Suprapubic skin (tissue), 4 donors: ENCODE measurements around the gene SELENBP1. TPM values are rescaled to one million over a fixed set of nuclear protein-coding genes. Genes with fewer than 3 reads are reported as not detected.
A peak's percentile ranks its signal among the peaks of the same experiment; 100 is the strongest.
"Not testable (repeated sequence)": the region's sequence is repeated elsewhere in the genome, so short reads cannot be mapped to it uniquely, and the experiment has no call there.

Experiments
- DNase-seq, 2 donors: peaks; one replicate each; pipeline ENCODE4 v3.0.0-alpha.2; 2019; ENCODE audit warnings: low spot score in 2 of 2
- H3K27ac ChIP-seq: fragments of 200-600 bp; sonication (generic); one replicate; pipeline ENCODE4 v1.5.1; 2019
- H3K27me3 ChIP-seq: fragments of 200-600 bp; sonication (generic); one replicate; pipeline ENCODE4 v1.5.1; 2019
- H3K36me3 ChIP-seq: fragments of 200-600 bp; sonication (generic); one replicate; pipeline ENCODE4 v1.5.1; 2019
- H3K4me1 ChIP-seq: fragments of 200-600 bp; sonication (generic); one replicate; pipeline ENCODE4 v1.5.1; 2019
- H3K4me3 ChIP-seq: fragments of 200-600 bp; sonication (generic); one replicate; pipeline ENCODE4 v1.5.1; 2019; ENCODE audit warnings: mild to moderate bottlenecking
- H3K9me3 ChIP-seq: fragments of 200-600 bp; sonication (generic); one replicate; pipeline ENCODE4 v1.5.1; 2019
- CTCF ChIP-seq, 2 donors: fragments of 200-600 bp in 1 of 2; fragments of 450-650 bp in 1 of 2; sonication (generic) in 1 of 2; IDR thresholded peaks; one replicate each; pipeline ENCODE4 v1.5.1; 2016 to 2019; ENCODE audit warnings: antibody characterized with exemption in 2 of 2, mild to moderate bottlenecking in 1 of 2, moderate library complexity in 1 of 2
- EP300 ChIP-seq: sonication (generic); formaldehyde crosslinking; IDR thresholded peaks from one replicate; pipeline ENCODE4 v1.6.1; 2017; ENCODE audit warnings: antibody characterized with exemption
- POLR2A ChIP-seq, 2 donors: fragments of 450-650 bp; IDR thresholded peaks; one replicate each; pipeline ENCODE4 v1.6.1; 2017; ENCODE audit warnings: antibody characterized with exemption in 2 of 2, mild to moderate bottlenecking in 2 of 2, moderate library complexity in 2 of 2
- POLR2AphosphoS5 ChIP-seq, 3 donors: sonication (generic); formaldehyde crosslinking; IDR thresholded peaks; one replicate each; pipeline ENCODE4 v1.6.1; 2017; ENCODE audit warnings: antibody characterized with exemption in 3 of 3
- WGBS: methylation state at CpG from one replicate; pipeline ENCODE4 v1.1.5; 2018; 5-methylcytosine and 5-hydroxymethylcytosine counted together
- total RNA-seq, 4 donors: library from RNA; depleted of rRNA; stranded (reverse); fragments of >200 nt; gene quantifications; one replicate each; pipeline ENCODE4 v1.1.0, GENCODE V29; 2016

The SELENBP1 gene
- total RNA-seq, 4 donors from 2014 or later = 32.0 to 67.5 (median 48.7) TPM

- no peak overlapping the region for H3K27ac ChIP-seq
- DNase-seq = no peak
- no peaks in the 10 kb centered on the region for H3K9me3 ChIP-seq
These were observed 10.6 kb downstream of the SELENBP1 start for GRCh38 chr1:151361883-151362282.

GRCh38 chr1:151356696-151357095 is 15.8 kb downstream of the SELENBP1 start:
- Histone ChIP-seq H3K27me3 (no peaks in the 10 kb centered on the region), H3K4me3 (no peak overlapping the region), H3K9me3 (no peaks in the 10 kb centered on the region), H3K36me3 (no peaks in the 10 kb centered on the region), H3K4me1 (no peaks in the 10 kb centered on the region), H3K27ac (no peak overlapping the region)
- TF ChIP-seq EP300 = no peak
- WGBS = 68% methylated on average over 2 of the region's 2 CpGs
- no peak for DNase-seq

More at GRCh38 chr1:151361883-151362282, 10.6 kb downstream of the SELENBP1 start:
- Histone ChIP-seq H3K27me3 (no peaks in the 10 kb centered on the region), H3K4me3 (no peak overlapping the region), H3K36me3 (peaks cover 40% of the 10 kb centered on the region), H3K4me1 (no peaks in the 10 kb centered on the region)
- TF ChIP-seq POLR2A (IDR thresholded peaks at IDR 0.05) (no peak), POLR2AphosphoS5 (IDR thresholded peaks at IDR 0.05) (no peak), EP300 (no peak), CTCF (IDR thresholded peaks at IDR 0.05) (no peak)

GRCh38 chr1:151352021-151352718 is 20.3 kb downstream of the SELENBP1 start:
- peaks cover 8% of the 10 kb centered on the region for H3K4me1 ChIP-seq
- H3K27ac ChIP-seq = no peak overlapping the region
- no peak for TF ChIP-seq CTCF (IDR thresholded peaks at IDR 0.05)
- no peak for TF ChIP-seq POLR2A (IDR thresholded peaks at IDR 0.05)
- no peak for TF ChIP-seq POLR2AphosphoS5 (IDR thresholded peaks at IDR 0.05)
- TF ChIP-seq EP300 = no peak
- no peaks in the 10 kb centered on the region for H3K36me3 ChIP-seq
- no peak overlapping the region for H3K4me3 ChIP-seq
- no peak for DNase-seq
- 93% methylated on average over 6 of the region's 6 CpGs for WGBS
- H3K9me3 ChIP-seq = no peaks in the 10 kb centered on the region
- H3K27me3 ChIP-seq = no peaks in the 10 kb centered on the region

GRCh38 chr1:151350323-151350722 is 22.2 kb downstream of the SELENBP1 start:
- H3K27me3 ChIP-seq, DNase-seq, H3K9me3 ChIP-seq, H3K36me3 ChIP-seq, H3K27ac ChIP-seq, H3K4me3 ChIP-seq: not testable (repeated sequence)
- peaks cover 20% of the 10 kb centered on the region for H3K4me1 ChIP-seq
- 86% methylated on average over 9 of the region's 9 CpGs for WGBS

GRCh38 chr1:151347523-151348246 is 24.8 kb downstream of the SELENBP1 start:
- peak; percentile 7 for TF ChIP-seq EP300
- TF ChIP-seq CTCF (IDR thresholded peaks at IDR 0.05) = no peak
- no peak for TF ChIP-seq POLR2AphosphoS5 (IDR thresholded peaks at IDR 0.05)
- peak overlapping the region; percentile 78 for H3K4me3 ChIP-seq
- no peaks in the 10 kb centered on the region for H3K27me3 ChIP-seq

GRCh38 chr1:151346769-151347522 is 25.6 kb downstream of the SELENBP1 start, which contains the start of gene RFX5:
RFX5 (minus strand) TSS chr1:151347252; CDS start chr1:151346320, 932 bp downstream.
- under 1% methylated on average over 38 of the region's 38 CpGs for WGBS
- no peaks in the 10 kb centered on the region for H3K9me3 ChIP-seq
- H3K27ac ChIP-seq = peak within 1 kb of the TSS; percentile 89
- H3K36me3 ChIP-seq = peaks cover 29% of the 10 kb centered on the region
- DNase-seq = peak; percentile 96
- H3K27me3 ChIP-seq = no peaks in the 10 kb centered on the region
- peaks cover 20% of the 10 kb centered on the region for H3K4me1 ChIP-seq
- peak within 1 kb of the TSS; percentile 78 for H3K4me3 ChIP-seq
- TF ChIP-seq EP300 = no peak
- TF ChIP-seq POLR2A (IDR thresholded peaks at IDR 0.05) = peak in 1 of 2 donors; percentile 48
- peak in 1 of 3 donors; percentile 32 for TF ChIP-seq POLR2AphosphoS5 (IDR thresholded peaks at IDR 0.05)

More at GRCh38 chr1:151347523-151348246, 24.8 kb downstream of the SELENBP1 start:
- no peak for DNase-seq
- Histone ChIP-seq H3K9me3 (no peaks in the 10 kb centered on the region), H3K36me3 (peaks cover 22% of the 10 kb centered on the region), H3K27ac (peak overlapping the region; percentile 89), H3K4me1 (peaks cover 20% of the 10 kb centered on the region)
- 30% methylated on average over 12 of the region's 12 CpGs for WGBS
